GM13977 (cell line): ENCODE results near the gene SLC39A5.

ENCODE experiments used
- DNase-seq: peaks from one replicate; pipeline ENCODE4 v3.0.0; 2012; ENCODE audit warnings: low spot score
- CTCF ChIP-seq: IDR thresholded peaks from 2 replicates; pipeline ENCODE4 v1.5.1; 2012; ENCODE audit warnings: mild to moderate bottlenecking, control low read depth; ENCODE audit not compliant: insufficient read depth; ENCODE audit errors: extremely low read depth, missing control alignments
- in situ Hi-C: fragments of 300-500 bp; cut with MboI; formaldehyde crosslinking; loops from one replicate; pipeline ENCODE4 v1.12.0; 2022; ENCODE audit warnings: low sequenced_read_pairs, low pct_unique_long_range_greater_than_20kb, mixed read lengths, inconsistent platforms; ENCODE audit not compliant: unreplicated experiment

The SLC39A5 gene

GRCh38 chr12:56229916-56230431 is at the start of gene SLC39A5:
Gene SLC39A5, plus strand, starts transcription at chr12:56230051. Its CDS starts 1,224 bp downstream, at chr12:56231275.
- DNase-seq = no peak
- in situ Hi-C loops = no loop called here
- TF ChIP-seq CTCF = no peak

- no peak for DNase-seq
- in situ Hi-C loops = no loop called here
- TF ChIP-seq CTCF = no peak
Observed at GRCh38 chr12:56186957-56187356, 42.9 kb upstream of the SLC39A5 start.

GRCh38 chr12:56188131-56188777 is 41.6 kb upstream of the SLC39A5 start:
- no peak for TF ChIP-seq CTCF
- no peak for DNase-seq
- in situ Hi-C loops = no loop called here

GRCh38 chr12:56188778-56189098 is 41.1 kb upstream of the SLC39A5 start:
- in situ Hi-C loops = no loop called here
- peak; percentile 36 for DNase-seq

GRCh38 chr12:56189099-56189917 is 40.5 kb upstream of the SLC39A5 start, which contains the start of gene SMARCC2:
Gene SMARCC2, minus strand, starts transcription at chr12:56189483. Its CDS starts 22 bp downstream, at chr12:56189461.
- in situ Hi-C loops = no loop called here
- TF ChIP-seq CTCF = peak; percentile 95
- DNase-seq = peak; percentile 94

More at GRCh38 chr12:56188778-56189098, 41.1 kb upstream of the SLC39A5 start:
- TF ChIP-seq CTCF = no peak

GRCh38 chr12:56189918-56190694 is 39.7 kb upstream of the SLC39A5 start:
- in situ Hi-C loops = no loop called here
- TF ChIP-seq CTCF = no peak
- peak; percentile 78 for DNase-seq
